ENCODE measurements around the gene STEAP3. TPM values are rescaled to one million over a fixed set of nuclear protein-coding genes. Genes with fewer than 3 reads are reported as not detected.

STEAP3 gene
- total RNA-seq, 1 experiment from 2014 or later, result 30.5 TPM

DNA sequence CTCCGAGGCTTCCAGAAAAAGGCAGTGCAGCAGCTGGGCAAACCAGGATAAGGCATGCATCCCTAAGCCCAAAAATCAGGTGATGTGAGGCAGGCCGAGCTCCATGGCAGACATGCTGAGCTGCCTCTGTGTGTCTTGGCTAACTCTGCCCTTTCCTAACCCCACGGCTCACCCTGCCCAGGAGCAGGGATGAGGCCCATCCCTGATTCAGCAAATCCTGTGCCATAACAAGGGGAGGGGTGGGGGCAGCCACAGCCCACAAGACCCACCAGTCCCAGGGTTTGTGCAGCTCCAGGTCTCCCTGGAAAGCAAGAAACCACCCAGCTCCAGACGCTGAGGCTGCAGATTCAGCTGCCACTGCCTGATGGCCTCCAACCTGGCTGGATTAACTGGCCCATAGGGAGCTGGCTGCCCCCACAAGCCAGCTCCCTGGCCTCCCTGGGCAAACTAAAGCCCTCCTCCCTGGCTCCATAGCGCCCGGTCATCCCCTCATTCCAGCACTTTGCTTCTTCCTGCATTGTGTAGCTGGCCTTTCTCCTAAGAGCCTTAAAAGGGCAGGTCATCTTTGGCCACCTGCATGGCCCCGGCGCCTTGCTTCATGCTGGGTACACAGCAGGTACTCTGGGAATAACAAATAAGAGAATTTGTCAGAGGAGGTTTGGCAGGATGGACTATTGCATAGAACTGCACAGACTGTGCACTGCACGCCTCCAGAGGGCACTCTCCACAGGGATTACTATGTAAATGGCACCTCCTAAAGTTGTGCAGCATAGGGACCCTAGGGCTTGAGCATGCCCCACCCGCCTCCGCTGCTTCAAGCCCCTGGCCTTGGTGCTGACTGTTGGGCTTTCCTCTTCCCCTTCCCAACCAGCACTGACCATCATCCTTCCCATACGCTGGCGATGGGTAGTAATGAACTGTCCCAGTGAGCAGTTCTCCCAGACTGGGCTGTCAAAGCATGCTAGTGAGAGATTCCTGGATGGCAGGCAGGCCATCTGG lies 10.7 kb downstream of the STEAP3 start:
- Mint-ChIP-seq H3K27me3 (ENCODE audit: unreplicated experiment) (no peaks in the 10 kb centered on the region), H3K27ac (ENCODE audit: unreplicated experiment) (no peak overlapping the region), H3K9me3 (ENCODE audit: low read depth, unreplicated experiment) (no peaks in the 10 kb centered on the region), H3K4me3 (ENCODE audit: low read depth, unreplicated experiment) (no peak overlapping the region), H3K4me1 (ENCODE audit: low read depth, unreplicated experiment) (peaks cover 28% of the 10 kb centered on the region), H3K36me3 (ENCODE audit: insufficient read depth, unreplicated experiment) (peaks cover 16% of the 10 kb centered on the region)
- no peak for DNase-seq
- no TSS peak for BruUV-seq (replicated peaks)
- CTCF ChIA-PET, result no interaction called here
- intact Hi-C loops (cut with micrococcal nuclease; ENCODE audit: unreplicated experiment), result no loop called here
- TF ChIP-seq, protein P1, sequence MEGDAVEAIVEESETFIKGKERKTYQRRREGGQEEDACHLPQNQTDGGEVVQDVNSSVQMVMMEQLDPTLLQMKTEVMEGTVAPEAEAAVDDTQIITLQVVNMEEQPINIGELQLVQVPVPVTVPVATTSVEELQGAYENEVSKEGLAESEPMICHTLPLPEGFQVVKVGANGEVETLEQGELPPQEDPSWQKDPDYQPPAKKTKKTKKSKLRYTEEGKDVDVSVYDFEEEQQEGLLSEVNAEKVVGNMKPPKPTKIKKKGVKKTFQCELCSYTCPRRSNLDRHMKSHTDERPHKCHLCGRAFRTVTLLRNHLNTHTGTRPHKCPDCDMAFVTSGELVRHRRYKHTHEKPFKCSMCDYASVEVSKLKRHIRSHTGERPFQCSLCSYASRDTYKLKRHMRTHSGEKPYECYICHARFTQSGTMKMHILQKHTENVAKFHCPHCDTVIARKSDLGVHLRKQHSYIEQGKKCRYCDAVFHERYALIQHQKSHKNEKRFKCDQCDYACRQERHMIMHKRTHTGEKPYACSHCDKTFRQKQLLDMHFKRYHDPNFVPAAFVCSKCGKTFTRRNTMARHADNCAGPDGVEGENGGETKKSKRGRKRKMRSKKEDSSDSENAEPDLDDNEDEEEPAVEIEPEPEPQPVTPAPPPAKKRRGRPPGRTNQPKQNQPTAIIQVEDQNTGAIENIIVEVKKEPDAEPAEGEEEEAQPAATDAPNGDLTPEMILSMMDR (IDR thresholded peaks at IDR 0.05; ENCODE audit: unreplicated experiment), result peak; percentile 12

DNA sequence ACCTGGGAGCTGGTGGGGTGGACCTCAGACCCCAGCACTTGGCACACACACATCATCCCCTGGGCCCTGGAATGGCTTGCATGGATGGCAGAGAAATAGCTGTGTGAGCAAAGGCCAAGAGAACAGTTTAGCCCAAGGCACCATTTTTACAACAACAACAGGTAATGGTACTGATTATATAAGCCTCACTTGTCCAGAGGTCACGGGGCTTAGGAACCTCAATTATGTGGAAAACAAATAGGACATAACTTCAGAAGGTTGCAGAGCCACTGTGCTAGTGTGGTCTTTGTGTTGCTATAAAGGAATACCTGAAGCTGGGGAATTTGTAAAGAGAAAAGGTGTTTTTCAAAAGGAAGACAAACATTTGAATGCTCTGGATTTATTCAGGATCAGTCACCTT lies 13.2 kb downstream of the STEAP3 start:
- no peaks in the 10 kb centered on the region for H3K9me3 Mint-ChIP-seq (ENCODE audit: low read depth, unreplicated experiment)
- CTCF ChIA-PET, result no interaction called here

DNA sequence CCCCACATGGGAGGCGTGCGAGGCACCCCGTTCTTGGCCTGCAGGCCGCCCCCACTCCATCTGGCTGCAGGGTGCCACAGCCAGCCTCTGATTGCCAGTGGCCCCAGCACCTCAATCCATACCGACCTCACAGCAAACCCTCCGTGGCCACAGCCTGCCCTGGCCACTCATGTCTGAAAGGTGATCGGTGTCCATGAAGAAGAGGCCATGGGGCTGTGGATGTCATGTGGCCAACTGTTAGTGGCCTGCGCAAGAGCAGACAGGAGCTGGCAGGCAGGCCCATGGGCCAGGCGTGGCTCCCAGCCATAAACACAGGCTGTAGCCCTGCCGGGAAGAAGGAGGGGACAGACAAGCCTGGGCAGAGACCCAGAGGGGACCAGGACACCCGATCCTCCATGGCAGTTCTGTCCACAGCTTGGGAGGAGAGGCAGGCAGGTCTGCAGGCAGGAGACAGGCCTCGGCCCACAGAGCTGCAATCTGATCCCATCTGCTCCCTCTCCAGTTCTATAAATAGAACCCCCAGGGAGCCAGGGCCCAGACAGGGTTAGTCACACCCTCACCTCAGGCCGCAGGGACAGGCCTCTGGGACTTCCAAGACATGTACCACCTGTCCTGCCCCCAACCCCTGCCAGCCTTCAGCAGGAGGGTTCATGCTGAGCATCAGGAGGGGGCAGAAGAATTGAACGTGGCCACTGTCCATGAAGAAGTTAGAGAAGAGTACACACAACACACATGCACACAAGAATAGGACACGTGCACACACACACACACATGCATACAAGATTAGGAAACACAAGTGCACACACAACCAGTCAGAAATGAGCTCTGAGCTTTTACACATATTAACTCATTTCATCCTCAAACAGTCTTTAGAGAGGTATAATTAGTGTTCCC lies 16.9 kb downstream of the STEAP3 start:
- Mint-ChIP-seq H3K4me3 (ENCODE audit: low read depth, unreplicated experiment) (no peak overlapping the region), H3K4me1 (ENCODE audit: low read depth, unreplicated experiment) (peaks cover 11% of the 10 kb centered on the region), H3K9me3 (ENCODE audit: low read depth, unreplicated experiment) (no peaks in the 10 kb centered on the region), H3K27me3 (ENCODE audit: unreplicated experiment) (no peaks in the 10 kb centered on the region), H3K36me3 (ENCODE audit: insufficient read depth, unreplicated experiment) (peaks cover 10% of the 10 kb centered on the region), H3K27ac (ENCODE audit: unreplicated experiment) (no peak overlapping the region)
- BruUV-seq (replicated peaks), result no TSS peak
- TF ChIP-seq, protein P1 (IDR thresholded peaks at IDR 0.05; ENCODE audit: unreplicated experiment), result no peak
- intact Hi-C loops (cut with micrococcal nuclease; ENCODE audit: unreplicated experiment), result no loop called here
- peak; percentile 26 for DNase-seq
- CTCF ChIA-PET, result interaction anchor here (0.7 to 2.3 kb wide), 3 partner anchors 13 to 43 kb away, joined by 3 to 8 read pairs (median 3); no protein-coding TSS in a partner anchor

More for the DNA sequence above, 13.2 kb downstream of the STEAP3 start:
- no peak overlapping the region for H3K4me3 Mint-ChIP-seq (ENCODE audit: low read depth, unreplicated experiment)
- no peak overlapping the region for H3K27ac Mint-ChIP-seq (ENCODE audit: unreplicated experiment)
- DNase-seq, result no peak
- peaks cover 8% of the 10 kb centered on the region for H3K36me3 Mint-ChIP-seq (ENCODE audit: insufficient read depth, unreplicated experiment)
- TF ChIP-seq, protein P1 (IDR thresholded peaks at IDR 0.05; ENCODE audit: unreplicated experiment), result no peak
- H3K27me3 Mint-ChIP-seq (ENCODE audit: unreplicated experiment), result no peaks in the 10 kb centered on the region
- H3K4me1 Mint-ChIP-seq (ENCODE audit: low read depth, unreplicated experiment), result peaks cover 25% of the 10 kb centered on the region
- intact Hi-C loops (cut with micrococcal nuclease; ENCODE audit: unreplicated experiment), result no loop called here
- BruUV-seq (replicated peaks), result no TSS peak

DNA sequence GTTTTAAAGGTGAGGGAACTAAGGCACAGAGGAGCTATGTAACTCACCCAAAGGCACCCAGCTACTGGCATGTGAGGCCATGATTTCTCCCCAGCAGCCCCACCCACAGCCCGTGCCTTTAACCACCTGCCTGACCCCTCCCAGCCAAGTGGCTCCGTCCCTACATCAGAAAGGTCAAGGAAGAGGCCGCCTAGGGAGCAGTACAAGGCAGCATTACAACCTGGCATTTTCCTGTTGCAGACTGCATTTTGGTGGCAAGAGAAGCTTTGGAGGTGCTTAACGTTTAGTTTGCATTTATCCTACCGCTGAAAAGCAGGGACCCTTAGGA lies 17.5 kb downstream of the STEAP3 start:
- Mint-ChIP-seq H3K4me1 (ENCODE audit: low read depth, unreplicated experiment) (peaks cover 11% of the 10 kb centered on the region), H3K36me3 (ENCODE audit: insufficient read depth, unreplicated experiment) (peaks cover 13% of the 10 kb centered on the region), H3K9me3 (ENCODE audit: low read depth, unreplicated experiment) (no peaks in the 10 kb centered on the region), H3K4me3 (ENCODE audit: low read depth, unreplicated experiment) (no peak overlapping the region), H3K27me3 (ENCODE audit: unreplicated experiment) (no peaks in the 10 kb centered on the region), H3K27ac (ENCODE audit: unreplicated experiment) (no peak overlapping the region)
- TF ChIP-seq, protein P1 (IDR thresholded peaks at IDR 0.05; ENCODE audit: unreplicated experiment), result no peak
- DNase-seq, result no peak
- intact Hi-C loops (cut with micrococcal nuclease; ENCODE audit: unreplicated experiment), result no loop called here
- BruUV-seq (replicated peaks), result no TSS peak
- CTCF ChIA-PET, result interaction anchor here (0.7 to 2.3 kb wide), 3 partner anchors 12 to 44 kb away, joined by 3 to 8 read pairs (median 3); no protein-coding TSS in a partner anchor

All from Calu3 (cell line).